ENCODE measurements around the gene TTLL11.

TTLL11 gene

GRCh38 chr9:121788686-121789366 is 304.3 kb downstream of the TTLL11 start:
- 100% methylated on average over 2 to 7 of the region's 15 CpGs for WGBS, 2 donors (ENCODE audit: extremely low coverage in 2 of 2, insufficient read length in 2 of 2, insufficient replicate concordance in 1 of 2)
- Histone ChIP-seq H4K8ac (ENCODE audit: low read depth, low read length) (no peak overlapping the region), H3K23ac (ENCODE audit: low read depth, low read length, poor library complexity) (no peak overlapping the region), H3K4me1 (ENCODE audit: control insufficient read depth in 2 of 2, insufficient read depth in 1 of 2, low read depth in 1 of 2, low read length in 2 of 2) (peaks cover 16 to 20% of the 10 kb centered on the region in 2 donors), H3K9me3 (replicated peaks in 1 of 2; ENCODE audit: control insufficient read depth in 2 of 2, insufficient read depth in 1 of 2, low read depth in 1 of 2, low read length in 2 of 2) (no peaks in the 10 kb centered on the region), H4K91ac (ENCODE audit: low read depth, low read length, poor library complexity) (no peak overlapping the region), H2AFZ (ENCODE audit: low read length) (no peak overlapping the region), H2AK5ac (ENCODE audit: low read depth, low read length) (no peak overlapping the region), H2BK15ac (ENCODE audit: low read length) (no peak overlapping the region), H2BK5ac (ENCODE audit: low read length) (no peak overlapping the region), H3K79me1 (ENCODE audit: low read depth, low read length) (no peaks in the 10 kb centered on the region), H3K36me3 (replicated peaks in 1 of 2; ENCODE audit: control insufficient read depth in 2 of 2, insufficient read depth in 2 of 2, low read length in 2 of 2) (peaks cover 4 to 18% of the 10 kb centered on the region in 2 donors), H3K14ac (ENCODE audit: low read length) (no peak overlapping the region), H2BK120ac (ENCODE audit: low read depth, low read length) (no peak overlapping the region), H3K27me3 (ENCODE audit: control insufficient read depth in 3 of 3, insufficient read depth in 3 of 3, low read depth in 1 of 3, low read length in 3 of 3) (no peaks in the 10 kb centered on the region), H3K4me3 (ENCODE audit: low read length in 2 of 2) (no peak overlapping the region), H3K4ac (ENCODE audit: low read length) (no peak overlapping the region), H3K4me2 (ENCODE audit: insufficient read depth, low read length, poor library complexity, severe bottlenecking) (no peak overlapping the region), H2BK12ac (ENCODE audit: low read length) (no peak overlapping the region), H3K9ac (ENCODE audit: low read depth, low read length, poor library complexity) (no peak overlapping the region), H3K27ac (replicated peaks; ENCODE audit: low read length) (no peak overlapping the region), H3K18ac (ENCODE audit: low read length) (no peak overlapping the region)
- DNase-seq (ENCODE audit: low spot score), result no peak

- Histone ChIP-seq H3K27me3 (ENCODE audit: control insufficient read depth in 3 of 3, insufficient read depth in 3 of 3, low read depth in 1 of 3, low read length in 3 of 3) (no peaks in the 10 kb centered on the region), H3K9ac (ENCODE audit: low read depth, low read length, poor library complexity) (peak overlapping the region; percentile 72), H4K8ac (ENCODE audit: low read depth, low read length) (no peak overlapping the region), H4K91ac (ENCODE audit: low read depth, low read length, poor library complexity) (peak overlapping the region; percentile 72), H3K14ac (ENCODE audit: low read length) (peak overlapping the region; percentile 2), H3K4me1 (ENCODE audit: control insufficient read depth in 2 of 2, insufficient read depth in 1 of 2, low read depth in 1 of 2, low read length in 2 of 2) (peaks cover 25 to 28% of the 10 kb centered on the region in 2 donors), H3K79me1 (ENCODE audit: low read depth, low read length) (peaks cover 2% of the 10 kb centered on the region), H2AK5ac (ENCODE audit: low read depth, low read length) (peak overlapping the region; percentile 34), H3K4ac (ENCODE audit: low read length) (no peak overlapping the region), H3K36me3 (replicated peaks in 1 of 2; ENCODE audit: control insufficient read depth in 2 of 2, insufficient read depth in 2 of 2, low read length in 2 of 2) (peaks cover 13 to 34% of the 10 kb centered on the region in 2 donors), H2AFZ (ENCODE audit: low read length) (no peak overlapping the region), H3K18ac (ENCODE audit: low read length) (no peak overlapping the region), H2BK5ac (ENCODE audit: low read length) (no peak overlapping the region), H3K27ac (replicated peaks; ENCODE audit: low read length) (no peak overlapping the region), H3K23ac (ENCODE audit: low read depth, low read length, poor library complexity) (no peak overlapping the region), H2BK12ac (ENCODE audit: low read length) (no peak overlapping the region), H3K4me2 (ENCODE audit: insufficient read depth, low read length, poor library complexity, severe bottlenecking) (no peak overlapping the region), H3K4me3 (ENCODE audit: low read length in 2 of 2) (no peak overlapping the region), H3K9me3 (replicated peaks in 1 of 2; ENCODE audit: control insufficient read depth in 2 of 2, insufficient read depth in 1 of 2, low read depth in 1 of 2, low read length in 2 of 2) (no peaks in the 10 kb centered on the region), H2BK120ac (ENCODE audit: low read depth, low read length) (no peak overlapping the region), H2BK15ac (ENCODE audit: low read length) (no peak overlapping the region)
- no CpG with 5 or more reads among the region's 8 CpGs for WGBS, 2 donors (ENCODE audit: extremely low coverage in 2 of 2, insufficient read length in 2 of 2, insufficient replicate concordance in 1 of 2)
- no peak for DNase-seq (ENCODE audit: low spot score)
Measured at GRCh38 chr9:121786998-121787422, 306.1 kb downstream of the TTLL11 start.

GRCh38 chr9:121786543-121786948 is 306.6 kb downstream of the TTLL11 start:
- Histone ChIP-seq H4K91ac (ENCODE audit: low read depth, low read length, poor library complexity) (no peak overlapping the region), H3K79me1 (ENCODE audit: low read depth, low read length) (peaks cover 2% of the 10 kb centered on the region), H3K23ac (ENCODE audit: low read depth, low read length, poor library complexity) (peak overlapping the region; percentile 27), H2AK5ac (ENCODE audit: low read depth, low read length) (peak overlapping the region; percentile 34), H4K8ac (ENCODE audit: low read depth, low read length) (no peak overlapping the region), H2BK15ac (ENCODE audit: low read length) (no peak overlapping the region), H2BK120ac (ENCODE audit: low read depth, low read length) (no peak overlapping the region), H3K27ac (replicated peaks; ENCODE audit: low read length) (no peak overlapping the region), H3K4me1 (ENCODE audit: control insufficient read depth in 2 of 2, insufficient read depth in 1 of 2, low read depth in 1 of 2, low read length in 2 of 2) (peaks cover 25 to 31% of the 10 kb centered on the region in 2 donors), H2AFZ (ENCODE audit: low read length) (no peak overlapping the region), H3K18ac (ENCODE audit: low read length) (peak overlapping the region; percentile 59), H3K27me3 (ENCODE audit: control insufficient read depth in 3 of 3, insufficient read depth in 3 of 3, low read depth in 1 of 3, low read length in 3 of 3) (no peaks in the 10 kb centered on the region), H3K14ac (ENCODE audit: low read length) (peak overlapping the region; percentile 41), H3K4ac (ENCODE audit: low read length) (no peak overlapping the region), H3K9me3 (replicated peaks in 1 of 2; ENCODE audit: control insufficient read depth in 2 of 2, insufficient read depth in 1 of 2, low read depth in 1 of 2, low read length in 2 of 2) (no peaks in the 10 kb centered on the region), H3K4me3 (ENCODE audit: low read length in 2 of 2) (no peak overlapping the region), H3K36me3 (replicated peaks in 1 of 2; ENCODE audit: control insufficient read depth in 2 of 2, insufficient read depth in 2 of 2, low read length in 2 of 2) (peaks cover 18 to 39% of the 10 kb centered on the region in 2 donors), H2BK12ac (ENCODE audit: low read length) (no peak overlapping the region), H3K9ac (ENCODE audit: low read depth, low read length, poor library complexity) (no peak overlapping the region), H2BK5ac (ENCODE audit: low read length) (no peak overlapping the region), H3K4me2 (ENCODE audit: insufficient read depth, low read length, poor library complexity, severe bottlenecking) (no peak overlapping the region)
- WGBS, 2 donors (ENCODE audit: extremely low coverage in 2 of 2, insufficient read length in 2 of 2, insufficient replicate concordance in 1 of 2), result no CpG with 5 or more reads among the region's 5 CpGs
- DNase-seq (ENCODE audit: low spot score), result no peak

- Histone ChIP-seq H3K14ac (ENCODE audit: low read length) (peak overlapping the region; percentile 41), H3K18ac (ENCODE audit: low read length) (peak overlapping the region; percentile 71), H3K4me3 (ENCODE audit: low read length in 2 of 2) (no peak overlapping the region), H4K91ac (ENCODE audit: low read depth, low read length, poor library complexity) (no peak overlapping the region), H3K4me1 (ENCODE audit: control insufficient read depth in 2 of 2, insufficient read depth in 1 of 2, low read depth in 1 of 2, low read length in 2 of 2) (peaks cover 25 to 33% of the 10 kb centered on the region in 2 donors), H2BK5ac (ENCODE audit: low read length) (no peak overlapping the region), H3K9ac (ENCODE audit: low read depth, low read length, poor library complexity) (no peak overlapping the region), H2AFZ (ENCODE audit: low read length) (no peak overlapping the region), H4K8ac (ENCODE audit: low read depth, low read length) (no peak overlapping the region), H3K23ac (ENCODE audit: low read depth, low read length, poor library complexity) (peak overlapping the region; percentile 27), H2BK12ac (ENCODE audit: low read length) (no peak overlapping the region), H3K27ac (replicated peaks; ENCODE audit: low read length) (no peak overlapping the region), H3K36me3 (replicated peaks in 1 of 2; ENCODE audit: control insufficient read depth in 2 of 2, insufficient read depth in 2 of 2, low read length in 2 of 2) (peaks cover 23 to 45% of the 10 kb centered on the region in 2 donors), H3K4me2 (ENCODE audit: insufficient read depth, low read length, poor library complexity, severe bottlenecking) (no peak overlapping the region), H3K4ac (ENCODE audit: low read length) (no peak overlapping the region), H2BK120ac (ENCODE audit: low read depth, low read length) (no peak overlapping the region), H3K9me3 (replicated peaks in 1 of 2; ENCODE audit: control insufficient read depth in 2 of 2, insufficient read depth in 1 of 2, low read depth in 1 of 2, low read length in 2 of 2) (no peaks in the 10 kb centered on the region), H3K27me3 (ENCODE audit: control insufficient read depth in 3 of 3, insufficient read depth in 3 of 3, low read depth in 1 of 3, low read length in 3 of 3) (no peaks in the 10 kb centered on the region), H3K79me1 (ENCODE audit: low read depth, low read length) (peaks cover 2% of the 10 kb centered on the region), H2AK5ac (ENCODE audit: low read depth, low read length) (no peak overlapping the region), H2BK15ac (ENCODE audit: low read length) (no peak overlapping the region)
- no peak for DNase-seq (ENCODE audit: low spot score)
- WGBS, 2 donors (ENCODE audit: extremely low coverage in 2 of 2, insufficient read length in 2 of 2, insufficient replicate concordance in 1 of 2), result no CpG with 5 or more reads among the region's 11 CpGs
Measured at GRCh38 chr9:121785673-121786542, 307.2 kb downstream of the TTLL11 start.
